Neural progenitor cell (in vitro differentiated cells): ENCODE data around the gene LMF1.

Source experiments
- CTCF ChIP-seq: fragments of 200-600 bp; sonication (generic); IDR thresholded peaks from 2 replicates; pipeline ENCODE4 v1.5.1; 2017; ENCODE audit warnings: antibody characterized with exemption, mild to moderate bottlenecking
- EZH2phosphoT487 ChIP-seq: fragments of 200-600 bp; sonication (generic); IDR thresholded peaks from 2 replicates; pipeline ENCODE4 v1.6.1; 2017; ENCODE audit warnings: antibody characterized with exemption

- TF ChIP-seq CTCF = no peak
- TF ChIP-seq EZH2phosphoT487 = no peak
Measured at GRCh38 chr16:966035-966434, 4.7 kb downstream of the LMF1 start.
